DND-41 (cell line): ENCODE results near the gene PRLH.

ENCODE experiments used
- ATAC-seq: fragments of 200-7000 bp; cut with Tn5 transposase; 3 replicates; pipeline ENCODE4 v1.9.1; 2021; ENCODE audit warnings: low read depth; ENCODE audit not compliant: insufficient read depth
- DNase-seq: peaks from one replicate; pipeline ENCODE4 v3.0.0-alpha.2; 2020
- H2AFZ ChIP-seq: 2 replicates; pipeline ENCODE4 v1.6.0; 2012; ENCODE audit warnings: low read depth, low read length
- H3K27ac ChIP-seq: 2 replicates; pipeline ENCODE4 v1.5.1; 2012; ENCODE audit warnings: low read length, inconsistent platforms
- H3K27me3 ChIP-seq: fragments of 200-600 bp; sonication (generic); 2 replicates; pipeline ENCODE4 v1.6.0; 2012; ENCODE audit warnings: low read length, mild to moderate bottlenecking, inconsistent platforms; ENCODE audit not compliant: insufficient read depth, poor library complexity
- H3K36me3 ChIP-seq: 2 replicates; pipeline ENCODE4 v1.5.1; 2012; ENCODE audit warnings: low read length, inconsistent platforms; ENCODE audit not compliant: insufficient read depth
- H3K4me1 ChIP-seq: 2 replicates; pipeline ENCODE4 v1.5.1; 2012; ENCODE audit warnings: mild to moderate bottlenecking, low read length; ENCODE audit not compliant: insufficient read depth
- H3K4me2 ChIP-seq: 2 replicates; pipeline ENCODE4 v1.6.0; 2012; ENCODE audit warnings: mild to moderate bottlenecking, moderate library complexity, low read length, inconsistent platforms; ENCODE audit not compliant: insufficient read depth
- H3K4me3 ChIP-seq, 2 experiments: fragments of 200-600 bp in 1 of 2; shearing (Covaris generic) in 1 of 2; 2 replicates each; pipeline ENCODE4 v1.5.1; 2012 to 2016; ENCODE audit warnings: inconsistent platforms in 2 of 2, low read length in 2 of 2, mild to moderate bottlenecking in 2 of 2, low read depth in 1 of 2, moderate library complexity in 1 of 2
- H3K79me2 ChIP-seq: 2 replicates; pipeline ENCODE4 v1.6.0; 2012; ENCODE audit warnings: low read length, inconsistent platforms; ENCODE audit not compliant: insufficient read depth
- H3K9ac ChIP-seq: 2 replicates; pipeline ENCODE4 v1.6.0; 2012; ENCODE audit warnings: low read depth, mild to moderate bottlenecking, inconsistent platforms, low read length, moderate library complexity
- H3K9me3 ChIP-seq: 2 replicates; pipeline ENCODE4 v1.5.1; 2012; ENCODE audit warnings: low read length, moderate library complexity, mild to moderate bottlenecking, inconsistent platforms; ENCODE audit not compliant: insufficient read depth, severe bottlenecking
- H4K20me1 ChIP-seq: 2 replicates; pipeline ENCODE4 v1.6.0; 2012; ENCODE audit warnings: low read length; ENCODE audit not compliant: insufficient read depth
- EZH2 ChIP-seq: IDR thresholded peaks from 3 replicates; pipeline ENCODE4 v1.6.1; 2012; ENCODE audit warnings: borderline replicate concordance, low read depth, mild to moderate bottlenecking, moderate library complexity, low read length, inconsistent platforms; ENCODE audit not compliant: severe bottlenecking
- TF ChIP-seq, protein P1 (sequence below): IDR thresholded peaks from 2 replicates; pipeline ENCODE4 v1.5.1; 2012; ENCODE audit warnings: borderline replicate concordance, low read length, moderate library complexity, mild to moderate bottlenecking; ENCODE audit not compliant: poor library complexity, severe bottlenecking; ENCODE audit errors: extremely low read depth

The PRLH gene

DNA sequence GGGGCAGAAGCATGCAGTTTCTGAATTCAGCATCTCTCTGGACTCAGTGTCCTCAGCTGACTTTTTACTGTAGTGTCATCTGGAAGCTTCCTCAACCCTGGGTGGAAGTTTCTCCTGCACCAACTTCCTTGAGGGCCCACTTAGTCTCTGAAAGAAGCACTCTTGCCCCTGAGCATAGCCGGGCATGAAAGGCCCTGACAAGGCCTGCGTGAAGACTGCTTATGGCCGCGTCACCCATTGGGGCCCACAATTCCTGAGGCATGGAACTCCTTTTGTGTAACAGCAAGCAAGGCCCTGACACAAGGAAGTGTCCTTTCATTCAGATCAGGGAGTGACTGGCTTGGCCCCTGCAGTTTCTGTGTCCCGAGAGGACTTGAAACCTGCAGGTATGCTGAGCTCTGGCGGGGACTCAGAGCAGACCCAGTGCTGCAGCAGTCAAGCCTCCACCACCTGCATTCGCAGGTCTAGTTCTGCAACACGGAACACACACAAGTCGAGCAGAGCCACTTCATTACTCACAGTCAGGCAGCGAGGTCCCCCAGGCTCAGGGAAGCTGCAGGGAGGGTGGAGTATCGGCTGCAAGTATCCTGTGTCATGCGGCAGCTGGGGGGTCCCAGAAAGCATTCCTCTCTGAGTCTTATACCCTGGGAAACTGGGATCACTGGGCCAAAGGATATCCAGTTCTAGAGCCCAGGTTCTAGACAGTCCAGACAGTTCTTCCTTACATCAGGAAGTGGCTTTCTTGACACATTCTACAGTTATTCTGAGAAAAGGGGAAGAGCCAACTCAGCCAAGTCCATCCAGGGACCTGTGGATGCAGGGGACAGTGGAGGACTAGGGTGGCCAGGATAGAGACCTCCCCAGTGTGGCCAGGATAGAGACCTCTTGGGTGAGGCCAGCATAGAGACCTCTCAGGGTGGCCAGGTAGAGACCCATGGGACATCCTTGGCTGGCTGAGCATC, 35.6 kb upstream of the PRLH start:
- no peaks in the 10 kb centered on the region for H3K36me3 ChIP-seq
- no peaks in the 10 kb centered on the region for H4K20me1 ChIP-seq
- no peak overlapping the region for H3K9ac ChIP-seq
- no peaks in the 10 kb centered on the region for H3K79me2 ChIP-seq
- H3K9me3 ChIP-seq, result no peaks in the 10 kb centered on the region
- TF ChIP-seq, protein P1, sequence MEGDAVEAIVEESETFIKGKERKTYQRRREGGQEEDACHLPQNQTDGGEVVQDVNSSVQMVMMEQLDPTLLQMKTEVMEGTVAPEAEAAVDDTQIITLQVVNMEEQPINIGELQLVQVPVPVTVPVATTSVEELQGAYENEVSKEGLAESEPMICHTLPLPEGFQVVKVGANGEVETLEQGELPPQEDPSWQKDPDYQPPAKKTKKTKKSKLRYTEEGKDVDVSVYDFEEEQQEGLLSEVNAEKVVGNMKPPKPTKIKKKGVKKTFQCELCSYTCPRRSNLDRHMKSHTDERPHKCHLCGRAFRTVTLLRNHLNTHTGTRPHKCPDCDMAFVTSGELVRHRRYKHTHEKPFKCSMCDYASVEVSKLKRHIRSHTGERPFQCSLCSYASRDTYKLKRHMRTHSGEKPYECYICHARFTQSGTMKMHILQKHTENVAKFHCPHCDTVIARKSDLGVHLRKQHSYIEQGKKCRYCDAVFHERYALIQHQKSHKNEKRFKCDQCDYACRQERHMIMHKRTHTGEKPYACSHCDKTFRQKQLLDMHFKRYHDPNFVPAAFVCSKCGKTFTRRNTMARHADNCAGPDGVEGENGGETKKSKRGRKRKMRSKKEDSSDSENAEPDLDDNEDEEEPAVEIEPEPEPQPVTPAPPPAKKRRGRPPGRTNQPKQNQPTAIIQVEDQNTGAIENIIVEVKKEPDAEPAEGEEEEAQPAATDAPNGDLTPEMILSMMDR, result no peak
- ATAC-seq (no peak), DNase-seq (no peak)
- no peaks in the 10 kb centered on the region for H3K27me3 ChIP-seq
- H3K27ac ChIP-seq, result no peak overlapping the region
- no peak overlapping the region for H3K4me3 ChIP-seq
- no peak overlapping the region for H3K4me2 ChIP-seq
- no peaks in the 10 kb centered on the region for H3K4me1 ChIP-seq
- no peak overlapping the region for H2AFZ ChIP-seq

DNA sequence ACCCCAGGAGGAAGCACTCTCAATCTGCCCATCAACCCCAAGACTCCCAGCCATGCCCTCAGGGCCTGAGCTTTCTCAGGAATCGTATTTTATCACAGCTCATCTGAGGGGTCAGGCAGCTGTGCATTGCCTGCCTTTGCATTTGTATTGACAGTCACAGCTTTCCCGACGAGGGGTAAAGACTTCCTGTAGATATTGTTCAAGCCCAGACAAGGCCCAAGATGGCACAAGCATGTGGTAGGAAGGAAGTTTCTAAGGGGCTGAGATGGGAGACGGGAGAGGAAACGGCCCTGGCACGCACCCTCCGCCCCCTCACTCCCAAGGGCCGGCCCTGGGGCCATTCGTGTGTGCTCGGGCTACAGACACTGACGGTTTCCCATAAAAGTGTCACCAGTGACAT, 34.2 kb upstream of the PRLH start:
- H3K79me2 ChIP-seq, result no peaks in the 10 kb centered on the region
- ATAC-seq (no peak), DNase-seq (no peak)
- H2AFZ ChIP-seq, result no peak overlapping the region
- no peak overlapping the region for H3K9ac ChIP-seq
- no peak for TF ChIP-seq EZH2
- TF ChIP-seq, protein P1, result no peak
- H3K4me2 ChIP-seq, result no peak overlapping the region
- no peak overlapping the region for H3K27ac ChIP-seq
- no peaks in the 10 kb centered on the region for H3K27me3 ChIP-seq
- H4K20me1 ChIP-seq, result no peaks in the 10 kb centered on the region
- no peaks in the 10 kb centered on the region for H3K4me1 ChIP-seq
- no peak overlapping the region for H3K4me3 ChIP-seq
- H3K9me3 ChIP-seq, result no peaks in the 10 kb centered on the region
- no peaks in the 10 kb centered on the region for H3K36me3 ChIP-seq

GRCh38 chr2:237533668-237534161, 32.7 kb upstream of the PRLH start:
- no peak overlapping the region for H3K4me3 ChIP-seq
- H3K9me3 ChIP-seq, result no peaks in the 10 kb centered on the region
- no peaks in the 10 kb centered on the region for H3K27me3 ChIP-seq
- no peaks in the 10 kb centered on the region for H4K20me1 ChIP-seq
- H3K79me2 ChIP-seq, result no peaks in the 10 kb centered on the region
- no peak overlapping the region for H2AFZ ChIP-seq
- no peak overlapping the region for H3K27ac ChIP-seq
- no peak overlapping the region for H3K9ac ChIP-seq
- no peaks in the 10 kb centered on the region for H3K4me1 ChIP-seq
- DNase-seq (no peak), ATAC-seq (no peak)
- no peaks in the 10 kb centered on the region for H3K36me3 ChIP-seq
- TF ChIP-seq EZH2, result no peak
- TF ChIP-seq, protein P1, result no peak
- H3K4me2 ChIP-seq, result no peak overlapping the region
